ENCODE results near the gene COL5A3.

- no peak for TF ChIP-seq SIN3A (IDR thresholded peaks at IDR 0.05; ENCODE audit: borderline replicate concordance, low read depth, low read length)
- TF ChIP-seq, protein P1, sequence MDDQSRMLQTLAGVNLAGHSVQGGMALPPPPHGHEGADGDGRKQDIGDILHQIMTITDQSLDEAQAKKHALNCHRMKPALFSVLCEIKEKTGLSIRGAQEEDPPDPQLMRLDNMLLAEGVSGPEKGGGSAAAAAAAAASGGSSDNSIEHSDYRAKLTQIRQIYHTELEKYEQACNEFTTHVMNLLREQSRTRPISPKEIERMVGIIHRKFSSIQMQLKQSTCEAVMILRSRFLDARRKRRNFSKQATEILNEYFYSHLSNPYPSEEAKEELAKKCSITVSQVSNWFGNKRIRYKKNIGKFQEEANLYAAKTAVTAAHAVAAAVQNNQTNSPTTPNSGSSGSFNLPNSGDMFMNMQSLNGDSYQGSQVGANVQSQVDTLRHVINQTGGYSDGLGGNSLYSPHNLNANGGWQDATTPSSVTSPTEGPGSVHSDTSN (IDR thresholded peaks at IDR 0.05), result no peak
- no peak for TF ChIP-seq ELF1 (IDR thresholded peaks at IDR 0.05)
- no peak for TF ChIP-seq EP300 (IDR thresholded peaks at IDR 0.05; ENCODE audit: borderline replicate concordance in 1 of 2, low read depth in 1 of 2, low read length in 1 of 2)
- TF ChIP-seq, protein P2, sequence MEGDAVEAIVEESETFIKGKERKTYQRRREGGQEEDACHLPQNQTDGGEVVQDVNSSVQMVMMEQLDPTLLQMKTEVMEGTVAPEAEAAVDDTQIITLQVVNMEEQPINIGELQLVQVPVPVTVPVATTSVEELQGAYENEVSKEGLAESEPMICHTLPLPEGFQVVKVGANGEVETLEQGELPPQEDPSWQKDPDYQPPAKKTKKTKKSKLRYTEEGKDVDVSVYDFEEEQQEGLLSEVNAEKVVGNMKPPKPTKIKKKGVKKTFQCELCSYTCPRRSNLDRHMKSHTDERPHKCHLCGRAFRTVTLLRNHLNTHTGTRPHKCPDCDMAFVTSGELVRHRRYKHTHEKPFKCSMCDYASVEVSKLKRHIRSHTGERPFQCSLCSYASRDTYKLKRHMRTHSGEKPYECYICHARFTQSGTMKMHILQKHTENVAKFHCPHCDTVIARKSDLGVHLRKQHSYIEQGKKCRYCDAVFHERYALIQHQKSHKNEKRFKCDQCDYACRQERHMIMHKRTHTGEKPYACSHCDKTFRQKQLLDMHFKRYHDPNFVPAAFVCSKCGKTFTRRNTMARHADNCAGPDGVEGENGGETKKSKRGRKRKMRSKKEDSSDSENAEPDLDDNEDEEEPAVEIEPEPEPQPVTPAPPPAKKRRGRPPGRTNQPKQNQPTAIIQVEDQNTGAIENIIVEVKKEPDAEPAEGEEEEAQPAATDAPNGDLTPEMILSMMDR (IDR thresholded peaks at IDR 0.05), result no peak
Observed at GRCh38 chr19:9996541-9996940, 13.8 kb downstream of the COL5A3 start.

All from SK-N-SH (cell line).